Erythroblast (primary cell): ENCODE results near the gene MCTP1.

Experiments
- GATA1 ChIP-seq: IDR thresholded peaks from 2 replicates; pipeline ENCODE4 v1.6.1; 2011; ENCODE audit warnings: low read depth, mild to moderate bottlenecking, control low read depth, low read length, moderate library complexity
- POLR2A ChIP-seq: IDR thresholded peaks from 2 replicates; pipeline ENCODE4 v1.6.1; 2011; ENCODE audit warnings: mild to moderate bottlenecking, low read length

GRCh38 chr5:94847726-94848125, 437.2 kb downstream of the MCTP1 start:
- TF ChIP-seq POLR2A (no peak), GATA1 (no peak)
